Measurements from ENCODE around the gene CD6. TPM values are rescaled to one million over a fixed set of nuclear protein-coding genes. Genes with fewer than 3 reads are reported as not detected.

Gene CD6
- total and polyA plus RNA-seq, 3 donors from 2014 or later = 0.87 to 3.1 (median 1.6) TPM

- WGBS, 2 donors = 84 to 96% methylated on average over 8 of the region's 8 CpGs
- no peaks in the 10 kb centered on the region for H3K27me3 ChIP-seq
- intact Hi-C loops (cut with DNase I; ENCODE audit: low total_unique reads) = no loop called here
These were observed 95.2 kb downstream of the CD6 start for GRCh38 chr11:61066645-61067044.

GRCh38 chr11:61067782-61068446 is 96.4 kb downstream of the CD6 start:
- WGBS, 2 donors = 82 to 84% methylated on average over 13 of the region's 14 CpGs
- TF ChIP-seq CTCF (IDR thresholded peaks at IDR 0.05) (no peak), POLR2A (IDR thresholded peaks at IDR 0.05) (no peak)
- H3K4me3 ChIP-seq = no peak overlapping the region
- no peak overlapping the region for H3K27ac ChIP-seq
- DNase-seq = no peak
- intact Hi-C loops (cut with DNase I; ENCODE audit: low total_unique reads) = no loop called here
- H3K27me3 ChIP-seq = no peaks in the 10 kb centered on the region
- no peaks in the 10 kb centered on the region for H3K9me3 ChIP-seq
- no peaks in the 10 kb centered on the region for H3K36me3 ChIP-seq (ENCODE audit: low read depth, missing control alignments)
- peaks cover 27% of the 10 kb centered on the region for H3K4me1 ChIP-seq

More at GRCh38 chr11:61066645-61067044, 95.2 kb downstream of the CD6 start:
- H3K4me3 ChIP-seq = no peak overlapping the region
- TF ChIP-seq CTCF (IDR thresholded peaks at IDR 0.05) (no peak), POLR2A (IDR thresholded peaks at IDR 0.05) (no peak)
- H3K27ac ChIP-seq = no peak overlapping the region
- H3K36me3 ChIP-seq (ENCODE audit: low read depth, missing control alignments) = no peaks in the 10 kb centered on the region
- H3K9me3 ChIP-seq = no peaks in the 10 kb centered on the region
- no peak for DNase-seq
- peaks cover 14% of the 10 kb centered on the region for H3K4me1 ChIP-seq

- H3K27me3 ChIP-seq = no peaks in the 10 kb centered on the region
- peaks cover 32% of the 10 kb centered on the region for H3K4me1 ChIP-seq
- no peak for DNase-seq
- 89 to 90% methylated on average over 9 of the region's 9 CpGs for WGBS, 2 donors
- intact Hi-C loops (cut with DNase I; ENCODE audit: low total_unique reads) = no loop called here
- no peaks in the 10 kb centered on the region for H3K36me3 ChIP-seq (ENCODE audit: low read depth, missing control alignments)
- TF ChIP-seq POLR2A (IDR thresholded peaks at IDR 0.05) = no peak
- TF ChIP-seq CTCF (IDR thresholded peaks at IDR 0.05) = no peak
- no peak overlapping the region for H3K4me3 ChIP-seq
- no peak overlapping the region for H3K27ac ChIP-seq
- H3K9me3 ChIP-seq = no peaks in the 10 kb centered on the region
These were observed 97.1 kb downstream of the CD6 start for GRCh38 chr11:61068581-61068980.

- Histone ChIP-seq H3K27me3 (no peaks in the 10 kb centered on the region), H3K4me1 (peaks cover 32% of the 10 kb centered on the region), H3K4me3 (no peak overlapping the region), H3K27ac (peak overlapping the region in 1 of 2 donors; percentile 89), H3K9me3 (no peaks in the 10 kb centered on the region), H3K36me3 (ENCODE audit: low read depth, missing control alignments) (no peaks in the 10 kb centered on the region)
- no peak for DNase-seq
- no peak for TF ChIP-seq CTCF (IDR thresholded peaks at IDR 0.05)
- TF ChIP-seq POLR2A (IDR thresholded peaks at IDR 0.05) = no peak
- intact Hi-C loops (cut with DNase I; ENCODE audit: low total_unique reads) = no loop called here
- WGBS, 2 donors = 87 to 91% methylated on average over 4 of the region's 4 CpGs
These were observed 97.9 kb downstream of the CD6 start for GRCh38 chr11:61069427-61069826.

Small RNA genes within 50 kb of the gene (small RNA-seq; reads per million reads assigned to genes)
- 0 reads per million in 2 donors for gene RNU6-933P

Other genes starting within 250 kb of the CD6 start
- under 1 TPM in 1 of 2 donors, not detected in 1; 0.50 TPM for gene MS4A18, start 247.0 kb upstream of the CD6 start, total RNA-seq
- 0.96 TPM for gene MS4A18, start 247.0 kb upstream of the CD6 start, polyA plus RNA-seq (ENCODE audit: insufficient read depth, low read depth, low replicate concordance)
- under 1 TPM; 0.31 to 0.56 TPM for gene MS4A15, start 214.8 kb upstream of the CD6 start, total RNA-seq
- gene MS4A15, start 214.8 kb upstream of the CD6 start, polyA plus RNA-seq (ENCODE audit: insufficient read depth, low read depth, low replicate concordance) = 0.82 TPM
- gene MS4A10, start 186.3 kb upstream of the CD6 start, total RNA-seq = under 1 TPM in 1 of 2 donors, not detected in 1; 0.25 TPM
- gene MS4A10, start 186.3 kb upstream of the CD6 start, polyA plus RNA-seq (ENCODE audit: insufficient read depth, low read depth, low replicate concordance) = not detected
- 10 to 100 TPM; 60.7 to 64.7 TPM for gene CCDC86, start 129.6 kb upstream of the CD6 start, total RNA-seq
- 134 TPM for gene CCDC86, start 129.6 kb upstream of the CD6 start, polyA plus RNA-seq (ENCODE audit: insufficient read depth, low read depth, low replicate concordance)
- 1 to 10 TPM in 1 of 2 donors, under 1 TPM in 1; 0.81 to 1.5 TPM for gene PTGDR2, start 115.7 kb upstream of the CD6 start, total RNA-seq
- gene PTGDR2, start 115.7 kb upstream of the CD6 start, polyA plus RNA-seq (ENCODE audit: insufficient read depth, low read depth, low replicate concordance) = 0.28 TPM
- gene ZP1, start 104.1 kb upstream of the CD6 start, total RNA-seq = 1 to 10 TPM; 3.5 to 4.0 TPM
- gene ZP1, start 104.1 kb upstream of the CD6 start, polyA plus RNA-seq (ENCODE audit: insufficient read depth, low read depth, low replicate concordance) = 11.2 TPM
- gene PRPF19, start 65.1 kb upstream of the CD6 start, total RNA-seq = 100 to 1,000 TPM in 1 of 2 donors, 10 to 100 TPM in 1; 79.8 to 109 TPM
- 71.6 TPM for gene PRPF19, start 65.1 kb upstream of the CD6 start, polyA plus RNA-seq (ENCODE audit: insufficient read depth, low read depth, low replicate concordance)
- gene TMEM109, start 57.5 kb upstream of the CD6 start, total RNA-seq = 10 to 100 TPM; 28.1 to 46.7 TPM
- 59.1 TPM for gene TMEM109, start 57.5 kb upstream of the CD6 start, polyA plus RNA-seq (ENCODE audit: insufficient read depth, low read depth, low replicate concordance)
- 10 to 100 TPM; 21.7 to 39.0 TPM for gene TMEM132A, start 47.2 kb upstream of the CD6 start, total RNA-seq
- gene TMEM132A, start 47.2 kb upstream of the CD6 start, polyA plus RNA-seq (ENCODE audit: insufficient read depth, low read depth, low replicate concordance) = 17.8 TPM
- gene SLC15A3, start 19.5 kb upstream of the CD6 start, total RNA-seq = 1 to 10 TPM; 8.0 to 9.3 TPM
- 24.4 TPM for gene SLC15A3, start 19.5 kb upstream of the CD6 start, polyA plus RNA-seq (ENCODE audit: insufficient read depth, low read depth, low replicate concordance)
- 1 to 10 TPM; 1.5 TPM for gene CD5, start 130.8 kb downstream of the CD6 start, total RNA-seq
- gene CD5, start 130.8 kb downstream of the CD6 start, polyA plus RNA-seq (ENCODE audit: insufficient read depth, low read depth, low replicate concordance) = 2.0 TPM
- 10 to 100 TPM; 29.1 to 31.0 TPM for gene VPS37C, start 189.7 kb downstream of the CD6 start, total RNA-seq
- 36.9 TPM for gene VPS37C, start 189.7 kb downstream of the CD6 start, polyA plus RNA-seq (ENCODE audit: insufficient read depth, low read depth, low replicate concordance)
- gene PGA3, start 231.8 kb downstream of the CD6 start, total RNA-seq = 1 to 10 TPM in 1 of 2 donors, under 1 TPM in 1; 0.31 to 1.7 TPM
- gene PGA3, start 231.8 kb downstream of the CD6 start, polyA plus RNA-seq (ENCODE audit: insufficient read depth, low read depth, low replicate concordance) = 1.7 TPM